Amniotic stem cell (primary cell): ENCODE results near the gene THRB.
"Not testable (repeated sequence)": the region's sequence is repeated elsewhere in the genome, so short reads cannot be mapped to it uniquely, and the experiment has no call there.

Experiments used
- DNase-seq: peaks from one replicate; lab custom pipeline; 2025; lab: John Stamatoyannopoulos, UW

The THRB gene

GRCh38 chr3:24446032-24446431 lies 48.6 kb downstream of the THRB start:
- no peak for DNase-seq

- no peak for DNase-seq
Observed at GRCh38 chr3:24443476-24443875, 51.2 kb downstream of the THRB start.

GRCh38 chr3:24440760-24441464 lies 53.7 kb downstream of the THRB start:
- DNase-seq: no peak

GRCh38 chr3:24439021-24439420 lies 55.6 kb downstream of the THRB start:
- no peak for DNase-seq

GRCh38 chr3:24437326-24437725 lies 57.3 kb downstream of the THRB start:
- no peak for DNase-seq

GRCh38 chr3:24435584-24435983 lies 59.1 kb downstream of the THRB start:
- no peak for DNase-seq

GRCh38 chr3:24434651-24435050 lies 60.0 kb downstream of the THRB start:
- no peak for DNase-seq

- no peak for DNase-seq
Observed at GRCh38 chr3:24433838-24434591, 60.6 kb downstream of the THRB start.

- DNase-seq: no peak
Observed at GRCh38 chr3:24432989-24433388, 61.7 kb downstream of the THRB start.

GRCh38 chr3:24428481-24428880 lies 66.2 kb downstream of the THRB start:
- DNase-seq: no peak

- no peak for DNase-seq
Observed at GRCh38 chr3:24426896-24427295, 67.8 kb downstream of the THRB start.

GRCh38 chr3:24420829-24421228 lies 73.8 kb downstream of the THRB start:
- DNase-seq: not testable (repeated sequence)

GRCh38 chr3:24420224-24420623 lies 74.4 kb downstream of the THRB start:
- DNase-seq: no peak

GRCh38 chr3:24419067-24419791 lies 75.4 kb downstream of the THRB start:
- DNase-seq: no peak

GRCh38 chr3:24417730-24418129 lies 76.9 kb downstream of the THRB start:
- DNase-seq: no peak

GRCh38 chr3:24416224-24416623 lies 78.4 kb downstream of the THRB start:
- DNase-seq: no peak

- DNase-seq: no peak
Observed at GRCh38 chr3:24415824-24416223, 78.8 kb downstream of the THRB start.

GRCh38 chr3:24413662-24414061 lies 81.0 kb downstream of the THRB start:
- not testable (repeated sequence) for DNase-seq

GRCh38 chr3:24410860-24411259 lies 83.8 kb downstream of the THRB start:
- no peak for DNase-seq

- DNase-seq: no peak
Observed at GRCh38 chr3:24407980-24408680, 86.5 kb downstream of the THRB start.

GRCh38 chr3:24406900-24407299 lies 87.8 kb downstream of the THRB start:
- DNase-seq: no peak

- no peak for DNase-seq
Observed at GRCh38 chr3:24405057-24405456, 89.6 kb downstream of the THRB start.
